Trophoblast cell (in vitro differentiated cells and primary cell): ENCODE data around the gene EIF5B.
A peak's percentile ranks its signal among the peaks of the same experiment; 100 is the strongest.

ENCODE experiments used
- DNase-seq, 2 donors: peaks; one replicate each; pipeline ENCODE4 v3.0.0-alpha.2; 2016
- H2AFZ ChIP-seq: 2 replicates; pipeline ENCODE4 v1.6.1; 2013; ENCODE audit warnings: low read length, moderate library complexity, mild to moderate bottlenecking; ENCODE audit not compliant: insufficient read depth, poor library complexity
- H2AK5ac ChIP-seq: 2 replicates; pipeline ENCODE4 v1.6.1; 2013; ENCODE audit warnings: mild to moderate bottlenecking, low read length
- H2BK120ac ChIP-seq: 2 replicates; pipeline ENCODE4 v1.6.1; 2013; ENCODE audit warnings: low read length, mild to moderate bottlenecking, moderate library complexity; ENCODE audit not compliant: insufficient read depth, poor library complexity
- H2BK12ac ChIP-seq: 2 replicates; pipeline ENCODE4 v1.6.1; 2013; ENCODE audit warnings: mild to moderate bottlenecking, low read length, moderate library complexity
- H2BK5ac ChIP-seq: 2 replicates; pipeline ENCODE4 v1.6.1; 2013; ENCODE audit warnings: low read length, low read depth, moderate library complexity, mild to moderate bottlenecking; ENCODE audit not compliant: poor library complexity
- H3K14ac ChIP-seq: 2 replicates; pipeline ENCODE4 v1.6.1; 2013; ENCODE audit warnings: mild to moderate bottlenecking, low read length
- H3K18ac ChIP-seq: 2 replicates; pipeline ENCODE4 v1.6.1; 2013; ENCODE audit warnings: mild to moderate bottlenecking, low read length
- H3K23ac ChIP-seq: 2 replicates; pipeline ENCODE4 v1.6.1; 2013; ENCODE audit warnings: low read length
- H3K27ac ChIP-seq: 2 replicates; pipeline ENCODE4 v1.5.1; 2013; ENCODE audit warnings: low read depth, mild to moderate bottlenecking, inconsistent platforms, low read length, moderate library complexity
- H3K27me3 ChIP-seq: 2 replicates; pipeline ENCODE4 v1.6.1; 2013; ENCODE audit warnings: inconsistent platforms, mild to moderate bottlenecking, low read length, moderate library complexity; ENCODE audit not compliant: insufficient read depth
- H3K36me3 ChIP-seq, 2 experiments: 1 replicate in 1 of 2; 2 replicates in 1 of 2; pipeline ENCODE4 v1.6.1; 2013; ENCODE audit warnings: low read length in 2 of 2, mild to moderate bottlenecking in 2 of 2, moderate library complexity in 1 of 2; ENCODE audit not compliant: insufficient read depth in 2 of 2, control insufficient read depth in 1 of 2
- H3K4ac ChIP-seq: 2 replicates; pipeline ENCODE4 v1.6.1; 2013; ENCODE audit warnings: low read depth, mild to moderate bottlenecking, low read length, moderate library complexity
- H3K4me1 ChIP-seq, 2 experiments: 1 replicate in 1 of 2; 2 replicates in 1 of 2; pipeline ENCODE4 v1.6.1; 2013; ENCODE audit warnings: low read length in 2 of 2, mild to moderate bottlenecking in 2 of 2, moderate library complexity in 1 of 2; ENCODE audit not compliant: insufficient read depth in 2 of 2, control insufficient read depth in 1 of 2
- H3K4me2 ChIP-seq: 2 replicates; pipeline ENCODE4 v1.6.1; 2013; ENCODE audit warnings: inconsistent platforms, mild to moderate bottlenecking, low read length, moderate library complexity
- H3K4me3 ChIP-seq: 2 replicates; pipeline ENCODE4 v1.5.1; 2013; ENCODE audit warnings: mild to moderate bottlenecking, low read depth, low read length, inconsistent platforms
- H3K79me1 ChIP-seq: one replicate; pipeline ENCODE4 v1.6.1; 2013; ENCODE audit warnings: low read length
- H3K79me2 ChIP-seq: 2 replicates; pipeline ENCODE4 v1.6.1; 2013; ENCODE audit warnings: low read length, mild to moderate bottlenecking; ENCODE audit not compliant: control insufficient read depth, insufficient read depth, poor library complexity
- H3K9ac ChIP-seq: 2 replicates; pipeline ENCODE4 v1.6.1; 2013; ENCODE audit warnings: mild to moderate bottlenecking, low read length
- H3K9me3 ChIP-seq: 2 replicates; pipeline ENCODE4 v1.6.1; 2013; ENCODE audit warnings: low read depth, mild to moderate bottlenecking, control low read depth, inconsistent platforms, low read length; ENCODE audit not compliant: insufficient read depth
- H4K12ac ChIP-seq: 2 replicates; pipeline ENCODE4 v1.6.1; 2013; ENCODE audit warnings: low read depth, mild to moderate bottlenecking, low read length, moderate library complexity
- H4K8ac ChIP-seq: 2 replicates; pipeline ENCODE4 v1.6.1; 2013; ENCODE audit warnings: low read depth, mild to moderate bottlenecking, low read length, moderate library complexity
- H4K91ac ChIP-seq: one replicate; pipeline ENCODE4 v1.6.1; 2013; ENCODE audit warnings: low read depth, mild to moderate bottlenecking, low read length, moderate library complexity
- WGBS: extraction: QIAGEN DNeasy Blood & Tissue Kit; methylation state at CpG from one replicate; pipeline ENCODE4 v1.1.7; 2013; ENCODE audit warnings: missing lambda C conversion rate; ENCODE audit not compliant: insufficient read length, insufficient coverage; ENCODE audit errors: extremely low coverage; 5-methylcytosine and 5-hydroxymethylcytosine counted together

Gene EIF5B

GRCh38 chr2:99397266-99397920, 60.2 kb downstream of the EIF5B start:
- H4K12ac ChIP-seq = no peak overlapping the region
- H3K36me3 ChIP-seq = peaks cover 24 to 50% of the 10 kb centered on the region in 2 experiments
- no peaks in the 10 kb centered on the region for H3K79me2 ChIP-seq
- no CpG with 5 or more reads among the region's 3 CpGs for WGBS
- no peak overlapping the region for H3K4me3 ChIP-seq
- no peak overlapping the region for H3K23ac ChIP-seq
- no peaks in the 10 kb centered on the region for H3K79me1 ChIP-seq
- H2AFZ ChIP-seq = no peak overlapping the region
- H3K9ac ChIP-seq = no peak overlapping the region
- H3K4me2 ChIP-seq = no peak overlapping the region
- H3K14ac ChIP-seq = no peak overlapping the region
- H3K27me3 ChIP-seq = no peaks in the 10 kb centered on the region
- H2BK5ac ChIP-seq = no peak overlapping the region
- no peaks in the 10 kb centered on the region for H3K9me3 ChIP-seq
- H3K27ac ChIP-seq = no peak overlapping the region
- no peaks in the 10 kb centered on the region for H3K4me1 ChIP-seq
- no peak overlapping the region for H3K4ac ChIP-seq
- H2AK5ac ChIP-seq = no peak overlapping the region
- no peak overlapping the region for H2BK12ac ChIP-seq
- H2BK120ac ChIP-seq = no peak overlapping the region
- no peak overlapping the region for H3K18ac ChIP-seq
- no peak for DNase-seq
- H4K8ac ChIP-seq = no peak overlapping the region
- no peak overlapping the region for H4K91ac ChIP-seq

GRCh38 chr2:99398303-99398702, 61.1 kb downstream of the EIF5B start:
- no peaks in the 10 kb centered on the region for H3K9me3 ChIP-seq
- no peaks in the 10 kb centered on the region for H3K27me3 ChIP-seq

GRCh38 chr2:99399063-99399462, 61.9 kb downstream of the EIF5B start:
- WGBS = no CpG with 5 or more reads among the region's 5 CpGs
- no peak overlapping the region for H3K9ac ChIP-seq
- DNase-seq = peak; percentile 21 to 50

More at GRCh38 chr2:99398303-99398702, 61.1 kb downstream of the EIF5B start:
- H3K23ac ChIP-seq = no peak overlapping the region
- no peak overlapping the region for H3K27ac ChIP-seq
- no peaks in the 10 kb centered on the region for H3K79me1 ChIP-seq
- no peak overlapping the region for H2BK5ac ChIP-seq
- no peak overlapping the region for H4K91ac ChIP-seq
- peaks cover 26 to 55% of the 10 kb centered on the region in 2 experiments for H3K36me3 ChIP-seq
- no peak overlapping the region for H3K14ac ChIP-seq
- H3K4ac ChIP-seq = no peak overlapping the region
- no peak overlapping the region for H2AK5ac ChIP-seq
- H2BK120ac ChIP-seq = no peak overlapping the region
- no peak overlapping the region for H4K12ac ChIP-seq
- H3K9ac ChIP-seq = no peak overlapping the region
- whole genome bisulfite sequencing = no CpG with 5 or more reads among the region's 5 CpGs
- DNase-seq = no peak
- H3K4me1 ChIP-seq = no peaks in the 10 kb centered on the region
- H2AFZ ChIP-seq = no peak overlapping the region
- H3K79me2 ChIP-seq = no peaks in the 10 kb centered on the region
- H4K8ac ChIP-seq = no peak overlapping the region
- no peak overlapping the region for H3K4me2 ChIP-seq
- no peak overlapping the region for H3K18ac ChIP-seq
- H2BK12ac ChIP-seq = no peak overlapping the region
- no peak overlapping the region for H3K4me3 ChIP-seq

GRCh38 chr2:99399795-99400194, 62.6 kb downstream of the EIF5B start:
- Histone ChIP-seq H3K36me3 (peaks cover 28 to 54% of the 10 kb centered on the region in 2 experiments), H3K9me3 (no peaks in the 10 kb centered on the region), H2BK5ac (no peak overlapping the region), H3K79me2 (no peaks in the 10 kb centered on the region), H3K79me1 (no peaks in the 10 kb centered on the region), H3K27ac (no peak overlapping the region), H3K4me2 (no peak overlapping the region), H3K9ac (no peak overlapping the region), H2AK5ac (no peak overlapping the region), H2BK12ac (no peak overlapping the region), H3K23ac (no peak overlapping the region), H2BK120ac (no peak overlapping the region), H4K91ac (no peak overlapping the region), H3K4me1 (peaks cover 3 to 8% of the 10 kb centered on the region in 2 experiments), H3K14ac (no peak overlapping the region), H3K18ac (no peak overlapping the region), H4K12ac (no peak overlapping the region), H2AFZ (no peak overlapping the region), H4K8ac (no peak overlapping the region), H3K4ac (no peak overlapping the region), H3K27me3 (no peaks in the 10 kb centered on the region), H3K4me3 (no peak overlapping the region)
- no CpG with 5 or more reads among the region's 2 CpGs for WGBS
- DNase-seq = no peak

More at GRCh38 chr2:99399063-99399462, 61.9 kb downstream of the EIF5B start:
- Histone ChIP-seq H3K4me3 (no peak overlapping the region), H4K8ac (no peak overlapping the region), H2AK5ac (no peak overlapping the region), H3K79me1 (no peaks in the 10 kb centered on the region), H3K27me3 (no peaks in the 10 kb centered on the region), H3K79me2 (no peaks in the 10 kb centered on the region), H3K9me3 (no peaks in the 10 kb centered on the region), H3K18ac (no peak overlapping the region), H3K27ac (no peak overlapping the region), H3K4ac (no peak overlapping the region), H3K14ac (no peak overlapping the region), H3K36me3 (peaks cover 28 to 55% of the 10 kb centered on the region in 2 experiments), H2BK5ac (no peak overlapping the region), H3K4me2 (no peak overlapping the region), H4K91ac (no peak overlapping the region), H2BK120ac (no peak overlapping the region), H2AFZ (no peak overlapping the region), H4K12ac (no peak overlapping the region), H3K23ac (no peak overlapping the region), H3K4me1 (peaks cover 2% of the 10 kb centered on the region in 2 experiments), H2BK12ac (no peak overlapping the region)
